ENCODE results near the gene FAM9A.

Gene FAM9A

GRCh38 chrX:8834392-8834791, 33.2 kb upstream of the FAM9A start:
- no peaks in the 10 kb centered on the region for H3F3A ChIP-seq (ENCODE audit: insufficient read depth, low read length)
- no peaks in the 10 kb centered on the region for H3K27me3 ChIP-seq (ENCODE audit: insufficient read depth, low read length)
- no peak overlapping the region for H3K9ac ChIP-seq (ENCODE audit: low read length)
- no peaks in the 10 kb centered on the region for H3K36me3 ChIP-seq (ENCODE audit: insufficient read depth, low read length)
- H3K27ac ChIP-seq (ENCODE audit: low read depth, low read length, poor library complexity, severe bottlenecking): no peak overlapping the region
- no peaks in the 10 kb centered on the region for H3K9me3 ChIP-seq (ENCODE audit: low read length)
- H3K79me2 ChIP-seq (ENCODE audit: insufficient read depth, low read length): no peaks in the 10 kb centered on the region
- H2AFZ ChIP-seq (ENCODE audit: low read length): no peak overlapping the region
- H3K4me3 ChIP-seq (ENCODE audit: low read depth, low read length, poor library complexity, severe bottlenecking): no peak overlapping the region
- no peak for TF ChIP-seq EZH2 (IDR thresholded peaks at IDR 0.05; ENCODE audit: borderline replicate concordance, low read length)
- no peak for TF ChIP-seq CTCF (IDR thresholded peaks at IDR 0.05; ENCODE audit: low read length)
- H3K4me2 ChIP-seq (ENCODE audit: low read length): no peak overlapping the region
- no peaks in the 10 kb centered on the region for H3K4me1 ChIP-seq (ENCODE audit: insufficient read depth, low read length, severe bottlenecking)
- no peaks in the 10 kb centered on the region for H4K20me1 ChIP-seq (ENCODE audit: insufficient read depth, low read length)
- no peaks in the 10 kb centered on the region for H3K9me2 ChIP-seq (ENCODE audit: low read depth, low read length)

- Histone ChIP-seq H3K9me3 (ENCODE audit: low read length) (no peaks in the 10 kb centered on the region), H3K4me2 (ENCODE audit: low read length) (no peak overlapping the region), H3K79me2 (ENCODE audit: insufficient read depth, low read length) (no peaks in the 10 kb centered on the region), H3K9ac (ENCODE audit: low read length) (no peak overlapping the region), H3K9me2 (ENCODE audit: low read depth, low read length) (no peaks in the 10 kb centered on the region), H3K27ac (ENCODE audit: low read depth, low read length, poor library complexity, severe bottlenecking) (no peak overlapping the region), H3K4me3 (ENCODE audit: low read depth, low read length, poor library complexity, severe bottlenecking) (no peak overlapping the region), H3K4me1 (ENCODE audit: insufficient read depth, low read length, severe bottlenecking) (no peaks in the 10 kb centered on the region), H4K20me1 (ENCODE audit: insufficient read depth, low read length) (no peaks in the 10 kb centered on the region), H2AFZ (ENCODE audit: low read length) (no peak overlapping the region), H3K36me3 (ENCODE audit: insufficient read depth, low read length) (no peaks in the 10 kb centered on the region), H3K27me3 (ENCODE audit: insufficient read depth, low read length) (no peaks in the 10 kb centered on the region), H3F3A (ENCODE audit: insufficient read depth, low read length) (no peaks in the 10 kb centered on the region)
- TF ChIP-seq CTCF (IDR thresholded peaks at IDR 0.05; ENCODE audit: low read length) (no peak), EZH2 (IDR thresholded peaks at IDR 0.05; ENCODE audit: borderline replicate concordance, low read length) (no peak)
Measured at GRCh38 chrX:8832582-8833378, 31.6 kb upstream of the FAM9A start.

- no peaks in the 10 kb centered on the region for H3F3A ChIP-seq (ENCODE audit: insufficient read depth, low read length)
- no peak for TF ChIP-seq EZH2 (IDR thresholded peaks at IDR 0.05; ENCODE audit: borderline replicate concordance, low read length)
- H3K79me2 ChIP-seq (ENCODE audit: insufficient read depth, low read length): no peaks in the 10 kb centered on the region
- H3K27me3 ChIP-seq (ENCODE audit: insufficient read depth, low read length): no peaks in the 10 kb centered on the region
- H2AFZ ChIP-seq (ENCODE audit: low read length): no peak overlapping the region
- H3K9ac ChIP-seq (ENCODE audit: low read length): no peak overlapping the region
- H3K4me2 ChIP-seq (ENCODE audit: low read length): no peak overlapping the region
- no peaks in the 10 kb centered on the region for H3K36me3 ChIP-seq (ENCODE audit: insufficient read depth, low read length)
- H3K9me2 ChIP-seq (ENCODE audit: low read depth, low read length): no peaks in the 10 kb centered on the region
- no peaks in the 10 kb centered on the region for H4K20me1 ChIP-seq (ENCODE audit: insufficient read depth, low read length)
- H3K4me3 ChIP-seq (ENCODE audit: low read depth, low read length, poor library complexity, severe bottlenecking): no peak overlapping the region
- H3K9me3 ChIP-seq (ENCODE audit: low read length): no peaks in the 10 kb centered on the region
- H3K4me1 ChIP-seq (ENCODE audit: insufficient read depth, low read length, severe bottlenecking): no peaks in the 10 kb centered on the region
- H3K27ac ChIP-seq (ENCODE audit: low read depth, low read length, poor library complexity, severe bottlenecking): no peak overlapping the region
Measured at GRCh38 chrX:8823698-8824097, 22.5 kb upstream of the FAM9A start.

GRCh38 chrX:8822002-8822401, 20.8 kb upstream of the FAM9A start:
- no peaks in the 10 kb centered on the region for H3K4me1 ChIP-seq (ENCODE audit: insufficient read depth, low read length, severe bottlenecking)
- no peak overlapping the region for H3K4me2 ChIP-seq (ENCODE audit: low read length)
- no peak overlapping the region for H2AFZ ChIP-seq (ENCODE audit: low read length)
- TF ChIP-seq EZH2 (IDR thresholded peaks at IDR 0.05; ENCODE audit: borderline replicate concordance, low read length): no peak
- no peak for TF ChIP-seq CTCF (IDR thresholded peaks at IDR 0.05; ENCODE audit: low read length)
- no peaks in the 10 kb centered on the region for H3F3A ChIP-seq (ENCODE audit: insufficient read depth, low read length)
- no peaks in the 10 kb centered on the region for H3K9me3 ChIP-seq (ENCODE audit: low read length)
- H3K9ac ChIP-seq (ENCODE audit: low read length): no peak overlapping the region
- H3K4me3 ChIP-seq (ENCODE audit: low read depth, low read length, poor library complexity, severe bottlenecking): no peak overlapping the region
- no peaks in the 10 kb centered on the region for H3K79me2 ChIP-seq (ENCODE audit: insufficient read depth, low read length)
- no peaks in the 10 kb centered on the region for H3K36me3 ChIP-seq (ENCODE audit: insufficient read depth, low read length)
- no peaks in the 10 kb centered on the region for H4K20me1 ChIP-seq (ENCODE audit: insufficient read depth, low read length)
- no peak overlapping the region for H3K27ac ChIP-seq (ENCODE audit: low read depth, low read length, poor library complexity, severe bottlenecking)
- H3K9me2 ChIP-seq (ENCODE audit: low read depth, low read length): no peaks in the 10 kb centered on the region
- no peaks in the 10 kb centered on the region for H3K27me3 ChIP-seq (ENCODE audit: insufficient read depth, low read length)

Measured in OCI-LY1 (cell line).